ENCODE measurements around the gene WDR72. TPM values are rescaled to one million over a fixed set of nuclear protein-coding genes. Genes with fewer than 3 reads are reported as not detected.

WDR72 gene
- total and polyA plus RNA-seq, 2 of the 4 experiments (the other 2 are of a cell fraction): not detected

DNA sequence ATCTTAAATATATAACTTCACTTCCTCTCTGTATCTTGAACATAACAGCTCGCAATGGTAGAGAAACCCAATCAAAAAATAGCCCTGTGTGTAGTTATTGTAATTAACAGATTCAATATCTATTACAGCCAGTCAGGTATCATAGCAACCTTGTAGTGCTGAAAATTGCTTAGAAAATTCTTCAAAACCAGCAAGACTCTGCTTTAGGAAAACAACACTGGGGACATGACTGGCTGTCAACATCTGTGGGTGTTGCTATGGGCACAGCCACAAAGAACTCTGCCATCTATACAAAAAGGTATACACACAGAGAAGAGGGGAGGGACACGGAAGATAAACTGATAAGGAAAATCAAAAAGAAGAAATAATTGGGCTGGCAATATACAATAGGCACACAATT lies 101.2 kb downstream of the WDR72 start:
- WGBS, 2 experiments (ENCODE audit: extremely low coverage in 2 of 2, insufficient read length in 1 of 2): no CpG with 5 or more reads among the region's 2 CpGs
- dilution Hi-C loops (cut with HindIII; ENCODE audit: low sequenced_read_pairs, unreplicated experiment) (no loop called here), intact Hi-C loops (cut with micrococcal nuclease) (no loop called here), in situ Hi-C loops (cut with MboI; ENCODE audit: low sequenced_read_pairs) (no loop called here)
- POLR2A ChIA-PET (ENCODE audit: unreplicated experiment): no interaction called here
- H3K4ac ChIP-seq (ENCODE audit: low read depth, low read length): no peak overlapping the region
- H4K20me1 ChIP-seq (ENCODE audit: insufficient read depth, low read length): no peaks in the 10 kb centered on the region
- H3K9ac ChIP-seq (ENCODE audit: low read depth, low read length): no peak overlapping the region
- no peaks in the 10 kb centered on the region for H3K4me1 ChIP-seq (ENCODE audit: control insufficient read depth, insufficient read depth, low read length)
- no peak overlapping the region for H2AK5ac ChIP-seq (ENCODE audit: low read depth, low read length)
- no peak overlapping the region for H2BK5ac ChIP-seq (ENCODE audit: low read depth, low read length, poor library complexity, severe bottlenecking)
- H3K4me2 ChIP-seq (ENCODE audit: low read depth, low read length): no peak overlapping the region
- no peak overlapping the region for H2BK20ac ChIP-seq (ENCODE audit: low read depth, low read length)
- H4K8ac ChIP-seq (ENCODE audit: low read depth in 2 of 2, low read length in 2 of 2): no peak overlapping the region
- H3K9me1 ChIP-seq (ENCODE audit: insufficient read depth, low read length): no peaks in the 10 kb centered on the region
- no peak overlapping the region for H2BK15ac ChIP-seq (ENCODE audit: low read depth, low read length)
- no peak overlapping the region for H2AFZ ChIP-seq (replicated peaks; ENCODE audit: low read length, poor library complexity)
- H3K18ac ChIP-seq (ENCODE audit: low read depth, low read length): no peak overlapping the region
- H2AK9ac ChIP-seq (replicated peaks; ENCODE audit: low read depth, low read length, poor library complexity): no peak overlapping the region
- TF ChIP-seq FOS (IDR thresholded peaks at IDR 0.05; ENCODE audit: low read depth, low read length): no peak
- H3K23ac ChIP-seq (ENCODE audit: low read depth, low read length): no peak overlapping the region
- H2BK120ac ChIP-seq (ENCODE audit: low read depth, low read length): no peak overlapping the region
- H3K79me1 ChIP-seq (ENCODE audit: low read depth in 1 of 2, low read length in 2 of 2): no peaks in the 10 kb centered on the region
- peaks cover 2% of the 10 kb centered on the region; the same call in 1 of the 2 replicates for H3K9me3 ChIP-seq (ENCODE audit: control insufficient read depth, insufficient read depth, low read length)
- H4K91ac ChIP-seq (ENCODE audit: insufficient read depth, low read depth, low read length): no peak overlapping the region
- no peaks in the 10 kb centered on the region for H3K36me3 ChIP-seq (ENCODE audit: control insufficient read depth, insufficient read depth, low read length)
- no TSS peak for BruUV-seq (replicated peaks)
- H3K56ac ChIP-seq (ENCODE audit: extremely low read depth, insufficient read depth, low read length): no peak overlapping the region
- ATAC-seq (ENCODE audit: low read depth) (no peak), DNase-seq (no peak)
- H4K5ac ChIP-seq (ENCODE audit: low read depth, low read length): no peak overlapping the region
- H3K27ac ChIP-seq (ENCODE audit: insufficient read depth, low read length): no peak overlapping the region
- CTCF ChIA-PET: no interaction called here
- H3K14ac ChIP-seq (replicated peaks; ENCODE audit: low read depth, low read length): no peak overlapping the region
- no peak overlapping the region for H3K4me3 ChIP-seq (ENCODE audit: insufficient read depth, low read depth, low read length)
- no peaks in the 10 kb centered on the region for H3K27me3 ChIP-seq (ENCODE audit: control insufficient read depth, insufficient read depth, low read length)

Measured in IMR-90 (cell line).